ENCODE measurements around the gene EPS8L3.
A peak's percentile ranks its signal among the peaks of the same experiment; 100 is the strongest.
"Not testable (repeated sequence)": the region's sequence is repeated elsewhere in the genome, so short reads cannot be mapped to it uniquely, and the experiment has no call there.

EPS8L3 gene

DNA sequence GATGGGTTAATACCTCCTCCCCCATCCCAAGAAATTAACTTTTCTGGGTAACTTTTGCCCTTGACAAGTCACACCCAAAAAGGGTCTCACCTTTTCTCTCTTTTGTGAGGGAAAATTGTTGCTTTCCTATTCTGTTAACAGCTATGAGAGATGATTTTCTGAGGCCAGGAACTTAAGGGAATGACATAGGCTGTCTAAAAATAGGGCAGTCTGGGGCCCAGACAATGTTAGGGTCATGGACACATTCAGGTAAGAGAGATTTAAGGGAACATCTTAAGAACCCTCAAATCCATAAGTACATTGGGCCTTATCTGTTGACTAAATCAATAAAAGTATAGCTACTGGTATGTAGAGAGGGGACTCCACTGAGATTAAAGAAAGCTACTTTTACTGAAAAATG is 14.5 kb downstream of the EPS8L3 start:
- TF ChIP-seq, protein P1, sequence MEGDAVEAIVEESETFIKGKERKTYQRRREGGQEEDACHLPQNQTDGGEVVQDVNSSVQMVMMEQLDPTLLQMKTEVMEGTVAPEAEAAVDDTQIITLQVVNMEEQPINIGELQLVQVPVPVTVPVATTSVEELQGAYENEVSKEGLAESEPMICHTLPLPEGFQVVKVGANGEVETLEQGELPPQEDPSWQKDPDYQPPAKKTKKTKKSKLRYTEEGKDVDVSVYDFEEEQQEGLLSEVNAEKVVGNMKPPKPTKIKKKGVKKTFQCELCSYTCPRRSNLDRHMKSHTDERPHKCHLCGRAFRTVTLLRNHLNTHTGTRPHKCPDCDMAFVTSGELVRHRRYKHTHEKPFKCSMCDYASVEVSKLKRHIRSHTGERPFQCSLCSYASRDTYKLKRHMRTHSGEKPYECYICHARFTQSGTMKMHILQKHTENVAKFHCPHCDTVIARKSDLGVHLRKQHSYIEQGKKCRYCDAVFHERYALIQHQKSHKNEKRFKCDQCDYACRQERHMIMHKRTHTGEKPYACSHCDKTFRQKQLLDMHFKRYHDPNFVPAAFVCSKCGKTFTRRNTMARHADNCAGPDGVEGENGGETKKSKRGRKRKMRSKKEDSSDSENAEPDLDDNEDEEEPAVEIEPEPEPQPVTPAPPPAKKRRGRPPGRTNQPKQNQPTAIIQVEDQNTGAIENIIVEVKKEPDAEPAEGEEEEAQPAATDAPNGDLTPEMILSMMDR (IDR thresholded peaks at IDR 0.05; ENCODE audit: insufficient read depth, low read depth, low read length, missing control alignments): no peak
- DNase-seq (ENCODE audit: low read depth): no peak
- H3K4me3 ChIP-seq (ENCODE audit: low read length): no peak overlapping the region

GRCh38 chr1:109748311-109748710 is 15.4 kb downstream of the EPS8L3 start:
- DNase-seq (ENCODE audit: low read depth); H3K4me3 ChIP-seq (ENCODE audit: low read length): not testable (repeated sequence)

GRCh38 chr1:109740615-109741373 is 22.9 kb downstream of the EPS8L3 start, which contains the start of gene GSTM3:
Gene GSTM3 (minus strand): TSS chr1:109741038. CDS start chr1:109740287, 751 bp downstream.
- DNase-seq (ENCODE audit: low read depth): no peak
- TF ChIP-seq, protein P1 (IDR thresholded peaks at IDR 0.05; ENCODE audit: insufficient read depth, low read depth, low read length, missing control alignments): no peak
- peak within 1 kb of the TSS; percentile 64 for H3K4me3 ChIP-seq (ENCODE audit: low read length)

- peak overlapping the region; percentile 64 for H3K4me3 ChIP-seq (ENCODE audit: low read length)
- TF ChIP-seq, protein P1 (IDR thresholded peaks at IDR 0.05; ENCODE audit: insufficient read depth, low read depth, low read length, missing control alignments): no peak
- DNase-seq (ENCODE audit: low read depth): peak; percentile 66
Measured at GRCh38 chr1:109739738-109740614, 23.7 kb downstream of the EPS8L3 start.

- TF ChIP-seq, protein P1 (IDR thresholded peaks at IDR 0.05; ENCODE audit: insufficient read depth, low read depth, low read length, missing control alignments): no peak
- no peak for DNase-seq (ENCODE audit: low read depth)
- H3K4me3 ChIP-seq (ENCODE audit: low read length): no peak overlapping the region
Measured at GRCh38 chr1:109733236-109733870, 30.4 kb downstream of the EPS8L3 start.

DNA sequence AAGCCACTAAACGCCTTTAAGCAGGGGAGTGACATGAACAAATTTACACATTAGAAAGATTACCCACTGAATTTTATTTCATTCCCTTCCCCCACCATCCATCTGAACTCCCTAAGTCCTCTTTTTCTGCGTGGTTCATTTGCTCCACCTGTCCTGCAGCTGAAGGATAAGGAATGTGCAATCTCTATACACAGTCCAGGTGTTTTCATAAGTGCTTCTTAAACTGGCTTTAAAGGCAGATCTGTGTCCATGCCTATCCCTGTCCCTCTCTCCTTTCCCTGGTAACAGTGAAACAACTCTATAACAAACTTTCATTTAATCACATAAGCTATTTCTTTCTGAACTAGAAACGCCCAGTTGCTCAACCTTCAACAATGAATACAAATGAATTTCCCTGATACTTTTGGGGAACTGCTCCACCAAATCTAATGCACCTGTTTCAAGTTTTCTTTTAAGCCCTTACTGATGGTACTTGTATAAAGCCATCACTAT is 31.3 kb downstream of the EPS8L3 start:
- H3K4me3 ChIP-seq (ENCODE audit: low read length): no peak overlapping the region
- TF ChIP-seq, protein P1 (IDR thresholded peaks at IDR 0.05; ENCODE audit: insufficient read depth, low read depth, low read length, missing control alignments): no peak
- no peak for DNase-seq (ENCODE audit: low read depth)

DNA sequence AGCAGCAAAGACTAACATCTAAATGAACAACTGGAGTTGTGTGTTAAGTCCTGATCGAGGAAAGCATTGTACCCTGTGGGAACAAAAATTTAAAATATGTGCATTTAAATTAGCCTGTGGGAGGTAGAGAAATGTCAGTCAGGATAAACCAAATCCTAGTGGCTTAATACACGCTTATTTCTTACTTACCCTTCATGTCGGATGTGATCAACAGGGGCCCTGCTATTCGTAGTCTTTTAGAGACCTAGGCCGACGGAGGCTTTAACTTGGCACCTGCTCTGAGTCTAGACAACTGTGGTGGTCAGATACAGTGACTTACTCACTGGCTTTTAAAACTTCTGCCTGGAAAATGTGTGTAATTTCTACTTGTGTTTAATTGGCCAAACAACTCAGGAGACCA is 33.1 kb downstream of the EPS8L3 start:
- no peak for DNase-seq (ENCODE audit: low read depth)
- no peak overlapping the region for H3K4me3 ChIP-seq (ENCODE audit: low read length)
- TF ChIP-seq, protein P1 (IDR thresholded peaks at IDR 0.05; ENCODE audit: insufficient read depth, low read depth, low read length, missing control alignments): no peak
